Neutrophil (primary cell): ENCODE measurements around the gene PET100.

Source experiments
- H3K27ac ChIP-seq: fragments of 200-600 bp; sonication (generic); 2 replicates; pipeline ENCODE4 v1.5.1; 2016; ENCODE audit warnings: mild to moderate bottlenecking, moderate library complexity
- H3K27me3 ChIP-seq: fragments of 200-600 bp; sonication (generic); 2 replicates; pipeline ENCODE4 v1.6.0; 2016; ENCODE audit warnings: mild to moderate bottlenecking
- H3K36me3 ChIP-seq: fragments of 200-600 bp; sonication (generic); 2 replicates; pipeline ENCODE4 v1.5.1; 2017
- H3K4me1 ChIP-seq, 2 experiments: fragments of 200-600 bp in 1 of 2; sonication (generic) in 1 of 2; 1 replicate in 1 of 2; 2 replicates in 1 of 2; pipeline versions ENCODE4 v1.5.1 to v1.6.1; 2013 to 2016; ENCODE audit warnings: low read depth in 1 of 2, low read length in 1 of 2, mild to moderate bottlenecking in 1 of 2, moderate library complexity in 1 of 2; ENCODE audit not compliant: control insufficient read depth in 1 of 2, insufficient read depth in 1 of 2
- H3K4me3 ChIP-seq, 2 experiments: fragments of 200-600 bp in 1 of 2; sonication (generic) in 1 of 2; 1 replicate in 1 of 2; 2 replicates in 1 of 2; pipeline ENCODE4 v1.5.1; 2013 to 2016; ENCODE audit warnings: low read depth in 1 of 2, low read length in 1 of 2, mild to moderate bottlenecking in 1 of 2, moderate library complexity in 1 of 2
- H3K9me3 ChIP-seq: fragments of 200-600 bp; sonication (generic); 2 replicates; pipeline ENCODE4 v1.5.1; 2016
- TF ChIP-seq, protein P1 (sequence below): fragments of 200-600 bp; sonication (generic); IDR thresholded peaks from 2 replicates; pipeline ENCODE4 v1.5.1; 2016; ENCODE audit warnings: antibody characterized with exemption

PET100 gene

DNA sequence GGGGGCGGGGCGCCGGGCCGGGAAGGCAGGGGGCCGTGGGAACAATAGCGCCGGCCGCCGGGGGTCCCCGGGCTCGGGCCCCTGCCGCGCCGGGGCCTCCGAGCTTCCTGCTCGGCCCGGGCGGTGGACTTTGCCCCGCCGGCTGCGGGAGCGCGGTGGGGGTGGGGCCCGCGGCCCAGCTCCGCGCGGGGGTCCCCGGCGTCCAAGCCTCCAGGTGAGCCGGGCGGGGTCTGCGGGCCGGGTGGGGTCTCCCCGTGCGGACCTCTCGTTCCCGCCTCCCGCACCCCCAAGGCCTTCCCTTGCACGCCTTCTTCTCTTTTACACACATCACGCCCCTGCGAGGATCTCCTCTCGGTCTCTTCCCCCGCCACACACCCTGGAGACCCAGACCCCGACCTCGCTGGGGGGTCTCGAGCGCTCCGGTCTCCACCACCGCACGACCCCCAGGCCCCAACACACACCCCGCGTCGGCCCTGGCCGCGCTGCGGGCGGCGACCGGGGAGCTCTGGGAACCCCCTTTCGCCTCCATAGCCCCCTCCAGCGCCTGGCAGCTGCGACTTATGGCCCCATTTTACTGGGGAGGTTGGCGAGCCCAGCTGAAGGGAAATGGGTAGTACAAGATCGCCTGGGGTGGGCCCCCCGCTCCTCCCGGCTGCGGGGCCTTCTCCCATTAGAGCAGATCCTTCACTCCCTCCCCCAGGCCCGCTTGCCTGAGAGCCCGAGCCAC is 33.2 kb upstream of the PET100 start:
- Histone ChIP-seq H3K27me3 (peaks cover 69% of the 10 kb centered on the region), H3K9me3 (no peaks in the 10 kb centered on the region), H3K36me3 (no peaks in the 10 kb centered on the region), H3K4me3 (no peak overlapping the region), H3K27ac (no peak overlapping the region), H3K4me1 (peaks cover 0 to 4% of the 10 kb centered on the region in 2 experiments)
- TF ChIP-seq, protein P1, sequence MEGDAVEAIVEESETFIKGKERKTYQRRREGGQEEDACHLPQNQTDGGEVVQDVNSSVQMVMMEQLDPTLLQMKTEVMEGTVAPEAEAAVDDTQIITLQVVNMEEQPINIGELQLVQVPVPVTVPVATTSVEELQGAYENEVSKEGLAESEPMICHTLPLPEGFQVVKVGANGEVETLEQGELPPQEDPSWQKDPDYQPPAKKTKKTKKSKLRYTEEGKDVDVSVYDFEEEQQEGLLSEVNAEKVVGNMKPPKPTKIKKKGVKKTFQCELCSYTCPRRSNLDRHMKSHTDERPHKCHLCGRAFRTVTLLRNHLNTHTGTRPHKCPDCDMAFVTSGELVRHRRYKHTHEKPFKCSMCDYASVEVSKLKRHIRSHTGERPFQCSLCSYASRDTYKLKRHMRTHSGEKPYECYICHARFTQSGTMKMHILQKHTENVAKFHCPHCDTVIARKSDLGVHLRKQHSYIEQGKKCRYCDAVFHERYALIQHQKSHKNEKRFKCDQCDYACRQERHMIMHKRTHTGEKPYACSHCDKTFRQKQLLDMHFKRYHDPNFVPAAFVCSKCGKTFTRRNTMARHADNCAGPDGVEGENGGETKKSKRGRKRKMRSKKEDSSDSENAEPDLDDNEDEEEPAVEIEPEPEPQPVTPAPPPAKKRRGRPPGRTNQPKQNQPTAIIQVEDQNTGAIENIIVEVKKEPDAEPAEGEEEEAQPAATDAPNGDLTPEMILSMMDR, result no peak

DNA sequence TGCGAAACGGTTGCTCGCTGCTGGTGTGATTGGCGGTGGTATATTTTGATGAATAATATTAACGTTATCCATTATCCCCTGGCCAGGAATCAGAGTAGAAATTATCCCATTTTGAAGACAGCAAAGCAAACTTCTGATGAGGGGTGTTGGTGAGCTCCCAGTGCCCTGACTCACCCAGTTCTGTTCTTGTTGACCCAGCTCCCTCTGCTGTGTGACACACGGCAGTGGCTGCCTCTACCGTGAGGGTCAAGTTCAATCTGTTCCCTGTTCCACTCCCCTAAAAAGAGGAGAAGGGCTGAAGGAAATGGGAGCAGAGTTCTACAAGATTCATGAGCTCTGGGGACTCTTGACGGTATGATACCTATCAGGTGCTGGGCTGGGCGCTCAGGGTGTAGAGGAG is 31.9 kb upstream of the PET100 start:
- TF ChIP-seq, protein P1, result no peak
- no peak overlapping the region for H3K27ac ChIP-seq
- H3K27me3 ChIP-seq, result peaks cover 75% of the 10 kb centered on the region
- H3K4me3 ChIP-seq, result no peak overlapping the region
- no peaks in the 10 kb centered on the region for H3K9me3 ChIP-seq
- no peaks in the 10 kb centered on the region for H3K36me3 ChIP-seq
- peaks cover 0 to 4% of the 10 kb centered on the region in 2 experiments for H3K4me1 ChIP-seq

DNA sequence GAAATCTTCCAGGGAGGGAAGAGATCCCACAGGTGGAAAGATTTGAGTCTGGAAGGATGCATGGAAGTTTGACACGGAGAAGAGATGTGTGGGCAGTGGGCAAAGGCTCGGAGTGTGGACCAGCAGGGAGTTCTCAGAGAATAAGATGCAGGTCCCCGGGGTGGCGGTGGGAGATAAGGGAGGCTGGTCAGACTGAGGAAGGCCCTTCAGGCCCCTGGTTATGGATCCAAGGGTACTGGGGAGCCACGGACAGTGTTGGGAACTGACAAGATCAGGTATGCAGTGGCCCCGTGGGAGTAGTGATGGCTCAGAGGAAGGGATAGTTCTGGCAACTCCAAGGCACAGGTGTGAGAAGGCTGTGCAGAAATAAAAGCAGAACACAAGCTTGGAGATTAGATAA is 31.4 kb upstream of the PET100 start:
- peaks cover 75% of the 10 kb centered on the region for H3K27me3 ChIP-seq
- no peaks in the 10 kb centered on the region for H3K9me3 ChIP-seq
- no peak overlapping the region for H3K4me3 ChIP-seq
- H3K27ac ChIP-seq, result no peak overlapping the region
- H3K36me3 ChIP-seq, result no peaks in the 10 kb centered on the region
- H3K4me1 ChIP-seq, result peaks cover 0 to 4% of the 10 kb centered on the region in 2 experiments
- TF ChIP-seq, protein P1, result no peak

DNA sequence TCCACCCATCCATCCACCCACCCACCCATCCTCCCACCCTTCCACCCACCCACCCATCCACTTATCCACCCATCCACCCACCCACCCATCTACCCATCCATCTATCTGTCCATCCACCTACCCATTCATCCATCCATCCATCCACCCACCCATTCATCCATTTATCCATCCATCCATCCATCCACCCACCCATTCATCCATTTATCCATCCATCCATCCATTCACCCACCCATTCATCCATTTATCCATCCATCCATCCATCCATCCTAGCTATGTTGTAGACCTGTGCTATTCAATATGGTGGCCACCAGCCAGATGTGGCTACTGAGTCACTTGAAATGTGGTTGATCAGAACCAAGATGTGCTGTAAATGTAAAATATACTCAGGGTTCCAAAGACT is 28.9 kb upstream of the PET100 start:
- Histone ChIP-seq H3K27ac (no peak overlapping the region), H3K9me3 (no peaks in the 10 kb centered on the region), H3K27me3 (peaks cover 69% of the 10 kb centered on the region), H3K4me3 (no peak overlapping the region), H3K4me1 (peaks cover 0 to 4% of the 10 kb centered on the region in 2 experiments), H3K36me3 (no peaks in the 10 kb centered on the region)
- TF ChIP-seq, protein P1, result no peak

DNA sequence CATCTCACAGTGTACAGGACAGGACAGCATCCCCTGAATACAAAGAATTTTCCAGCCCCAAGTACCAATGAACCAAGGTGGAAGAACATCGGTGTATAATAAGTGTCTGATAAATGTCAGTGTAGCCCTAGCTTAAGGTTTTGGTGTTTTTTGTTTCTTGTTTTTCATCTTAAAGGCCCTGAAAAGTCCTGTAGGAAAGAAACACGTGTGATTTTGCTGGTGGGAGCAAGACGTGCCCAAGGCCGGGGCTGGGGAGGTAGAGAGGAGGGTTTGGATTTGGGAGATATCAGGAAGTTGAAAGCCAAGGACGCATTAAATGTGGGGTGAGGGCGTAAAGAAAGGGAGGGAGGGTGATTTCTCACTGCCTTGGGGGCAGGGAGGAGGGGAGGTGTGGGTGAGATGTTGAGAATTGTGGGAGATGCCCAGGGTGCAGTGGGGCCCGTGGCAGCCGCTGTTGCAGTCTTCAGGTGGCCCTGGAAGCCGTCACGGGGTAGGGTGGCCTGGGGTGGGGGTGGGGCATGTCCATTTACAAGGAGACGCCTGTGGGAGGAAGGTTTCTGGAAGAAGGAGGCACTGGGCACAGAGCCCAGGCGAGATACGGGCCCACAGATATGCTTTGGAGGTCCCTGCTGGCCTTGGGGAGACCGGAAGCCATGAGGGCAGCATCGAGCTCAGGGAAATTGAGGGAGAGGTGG is 27.2 kb upstream of the PET100 start:
- H3K4me3 ChIP-seq, result no peak overlapping the region
- TF ChIP-seq, protein P1, result no peak
- H3K36me3 ChIP-seq, result no peaks in the 10 kb centered on the region
- H3K27ac ChIP-seq, result no peak overlapping the region
- no peaks in the 10 kb centered on the region for H3K4me1 ChIP-seq
- no peaks in the 10 kb centered on the region for H3K9me3 ChIP-seq
- peaks cover 53% of the 10 kb centered on the region for H3K27me3 ChIP-seq
